Fibroblast of the aortic adventitia (primary cell): ENCODE measurements around the gene LAX1. TPM values are rescaled to one million over a fixed set of nuclear protein-coding genes. Genes with fewer than 3 reads are reported as not detected.
A peak's percentile ranks its signal among the peaks of the same experiment; 100 is the strongest.

Experiments
- DNase-seq: peaks from one replicate; pipeline ENCODE4 v3.0.0-alpha.2; 2010; ENCODE audit warnings: low read depth
- H3K4me3 ChIP-seq: 2 replicates; pipeline ENCODE4 v1.5.1; 2011; ENCODE audit warnings: low read depth, mild to moderate bottlenecking, control low read depth, low read length, moderate library complexity
- total RNA-seq: library from RNA; depleted of rRNA; stranded (reverse); fragments of >200 nt; gene quantifications from 2 replicates; pipeline ENCODE4 v1.2.3, GENCODE V29; 2012; ENCODE audit warnings: low replicate concordance
- TF ChIP-seq, protein P1 (sequence below): IDR thresholded peaks from 2 replicates; pipeline ENCODE4 v1.5.1; 2011; ENCODE audit warnings: mild to moderate bottlenecking, low read length, control low read depth, inconsistent platforms; ENCODE audit not compliant: insufficient read depth

LAX1 gene
- total RNA-seq, 1 donor: not detected

GRCh38 chr1:203795441-203796235 is 30.7 kb downstream of the LAX1 start, which contains the start of the genes ZBED6 and ZC3H11A:
TSS of gene ZBED6 (plus strand) at chr1:203795623. CDS start at chr1:203797523, 1,900 bp downstream.
TSS of gene ZC3H11A (plus strand) at chr1:203795623. CDS start at chr1:203817071, 21,448 bp downstream.
- peak within 1 kb of the TSS; percentile 77 for H3K4me3 ChIP-seq
- TF ChIP-seq, protein P1, sequence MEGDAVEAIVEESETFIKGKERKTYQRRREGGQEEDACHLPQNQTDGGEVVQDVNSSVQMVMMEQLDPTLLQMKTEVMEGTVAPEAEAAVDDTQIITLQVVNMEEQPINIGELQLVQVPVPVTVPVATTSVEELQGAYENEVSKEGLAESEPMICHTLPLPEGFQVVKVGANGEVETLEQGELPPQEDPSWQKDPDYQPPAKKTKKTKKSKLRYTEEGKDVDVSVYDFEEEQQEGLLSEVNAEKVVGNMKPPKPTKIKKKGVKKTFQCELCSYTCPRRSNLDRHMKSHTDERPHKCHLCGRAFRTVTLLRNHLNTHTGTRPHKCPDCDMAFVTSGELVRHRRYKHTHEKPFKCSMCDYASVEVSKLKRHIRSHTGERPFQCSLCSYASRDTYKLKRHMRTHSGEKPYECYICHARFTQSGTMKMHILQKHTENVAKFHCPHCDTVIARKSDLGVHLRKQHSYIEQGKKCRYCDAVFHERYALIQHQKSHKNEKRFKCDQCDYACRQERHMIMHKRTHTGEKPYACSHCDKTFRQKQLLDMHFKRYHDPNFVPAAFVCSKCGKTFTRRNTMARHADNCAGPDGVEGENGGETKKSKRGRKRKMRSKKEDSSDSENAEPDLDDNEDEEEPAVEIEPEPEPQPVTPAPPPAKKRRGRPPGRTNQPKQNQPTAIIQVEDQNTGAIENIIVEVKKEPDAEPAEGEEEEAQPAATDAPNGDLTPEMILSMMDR: no peak
- peak; percentile 98 for DNase-seq

- peak overlapping the region; percentile 77 for H3K4me3 ChIP-seq
- TF ChIP-seq, protein P1: no peak
- DNase-seq: peak; percentile 35
Observed at GRCh38 chr1:203796236-203796605, 31.2 kb downstream of the LAX1 start.

DNA sequence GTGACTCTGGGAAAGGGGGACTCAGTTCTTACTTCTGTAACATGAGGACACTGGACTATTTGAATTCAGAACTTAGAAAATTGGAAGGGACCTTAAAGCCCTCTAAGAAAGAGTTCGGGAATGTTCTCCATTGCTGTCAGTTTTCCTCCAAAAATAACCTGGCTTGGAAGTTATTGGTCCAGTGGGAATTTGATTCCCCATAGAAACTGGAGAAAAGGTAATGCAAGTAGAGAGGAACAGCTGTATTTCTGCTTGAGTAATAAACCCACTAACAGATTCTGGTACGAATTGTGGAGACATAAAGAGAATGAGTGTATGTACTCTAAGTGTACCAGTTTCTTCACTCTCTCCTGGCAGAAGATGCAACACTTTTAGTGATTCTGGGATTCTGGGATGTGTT is 32.2 kb downstream of the LAX1 start:
- TF ChIP-seq, protein P1: no peak
- H3K4me3 ChIP-seq: peak overlapping the region; percentile 77
- no peak for DNase-seq

DNA sequence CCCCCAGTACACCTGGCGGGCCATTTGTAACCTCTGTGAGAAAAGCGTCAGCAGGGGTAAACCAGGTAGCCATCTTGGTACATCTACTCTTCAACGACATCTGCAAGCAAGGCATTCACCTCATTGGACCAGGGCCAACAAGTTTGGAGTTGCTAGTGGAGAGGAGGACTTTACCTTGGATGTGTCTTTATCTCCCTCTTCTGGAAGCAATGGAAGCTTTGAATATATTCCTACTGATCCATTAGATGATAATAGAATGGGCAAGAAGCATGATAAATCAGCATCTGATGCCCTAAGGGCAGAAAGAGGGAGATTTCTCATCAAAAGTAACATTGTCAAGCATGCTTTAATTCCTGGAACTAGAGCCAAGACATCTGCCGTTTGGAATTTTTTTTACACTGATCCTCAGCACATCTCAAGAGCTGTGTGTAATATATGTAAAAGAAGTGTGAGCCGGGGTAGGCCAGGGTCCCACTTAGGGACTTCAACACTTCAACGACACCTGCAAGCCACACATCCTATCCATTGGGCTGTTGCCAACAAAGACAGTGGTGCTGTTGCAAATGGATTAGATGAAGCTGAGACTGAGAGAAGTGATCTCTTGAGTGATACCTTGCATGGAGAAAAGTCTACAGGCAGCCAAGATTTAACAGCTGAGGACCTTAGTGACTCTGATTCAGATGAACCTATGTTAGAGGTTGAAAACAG is 33.1 kb downstream of the LAX1 start:
- no peak overlapping the region for H3K4me3 ChIP-seq
- TF ChIP-seq, protein P1: no peak
- DNase-seq: no peak

- TF ChIP-seq, protein P1: no peak
- no peak overlapping the region for H3K4me3 ChIP-seq
- peak; percentile 33 for DNase-seq
Observed at GRCh38 chr1:203799157-203799556, 34.2 kb downstream of the LAX1 start.

DNA sequence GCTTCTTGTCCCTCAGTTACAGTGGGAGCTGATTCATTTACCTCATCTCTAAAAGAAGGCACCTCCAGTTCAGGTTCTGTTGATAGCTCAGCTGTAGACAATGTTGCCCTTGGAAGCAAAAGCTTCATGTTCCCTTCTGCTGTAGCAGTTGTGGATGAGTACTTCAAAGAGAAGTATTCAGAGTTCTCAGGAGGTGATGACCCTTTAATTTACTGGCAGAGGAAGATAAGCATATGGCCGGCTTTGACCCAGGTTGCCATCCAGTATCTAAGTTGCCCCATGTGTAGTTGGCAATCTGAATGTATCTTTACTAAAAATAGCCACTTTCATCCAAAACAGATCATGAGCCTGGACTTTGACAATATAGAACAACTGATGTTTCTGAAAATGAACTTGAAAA is 35.0 kb downstream of the LAX1 start:
- TF ChIP-seq, protein P1: no peak
- no peak overlapping the region for H3K4me3 ChIP-seq
- DNase-seq: no peak
